Astrocyte (in vitro differentiated cells and primary cell): Measurements from ENCODE around the gene CAMK1D. TPM values are rescaled to one million over a fixed set of nuclear protein-coding genes. Genes with fewer than 3 reads are reported as not detected.
"Not testable (repeated sequence)": the region's sequence is repeated elsewhere in the genome, so short reads cannot be mapped to it uniquely, and the experiment has no call there.

Experiments used
- DNase-seq: peaks from one replicate; pipeline ENCODE4 v3.0.0-alpha.2; 2010; ENCODE audit warnings: low read depth
- FAIRE-seq: peaks from 2 replicates; lab custom pipeline; 2011; peaks lifted over from hg19 to GRCh38; lab: Jason Lieb, UNC
- H2AFZ ChIP-seq: 2 replicates; pipeline ENCODE4 v1.6.0; 2012; ENCODE audit warnings: low read depth, low read length, inconsistent platforms
- H3K27ac ChIP-seq: 2 replicates; pipeline ENCODE4 v1.5.1; 2011; ENCODE audit warnings: low read depth, low read length, inconsistent platforms
- H3K27me3 ChIP-seq: 2 replicates; pipeline ENCODE4 v1.6.0; 2011; ENCODE audit warnings: low read length, inconsistent platforms; ENCODE audit not compliant: insufficient read depth
- H3K36me3 ChIP-seq: 2 replicates; pipeline ENCODE4 v1.5.1; 2011; ENCODE audit warnings: low read length, inconsistent platforms; ENCODE audit not compliant: insufficient read depth
- H3K4me1 ChIP-seq: 2 replicates; pipeline ENCODE4 v1.5.1; 2011; ENCODE audit warnings: low read length, inconsistent platforms; ENCODE audit not compliant: insufficient read depth
- H3K4me2 ChIP-seq: 2 replicates; pipeline ENCODE4 v1.6.0; 2012; ENCODE audit warnings: low read length, inconsistent platforms
- H3K4me3 ChIP-seq: 2 replicates; pipeline ENCODE4 v1.5.1; 2011; ENCODE audit warnings: low read depth, mild to moderate bottlenecking, low read length, inconsistent platforms; ENCODE audit not compliant: insufficient read depth
- H3K79me2 ChIP-seq: 2 replicates; pipeline ENCODE4 v1.6.0; 2012; ENCODE audit warnings: mild to moderate bottlenecking, low read length, inconsistent platforms; ENCODE audit not compliant: insufficient read depth
- H3K9ac ChIP-seq: 2 replicates; pipeline ENCODE4 v1.6.0; 2012; ENCODE audit warnings: mild to moderate bottlenecking, low read length, inconsistent platforms
- H3K9me3 ChIP-seq: 2 replicates; pipeline ENCODE4 v1.5.1; 2012; ENCODE audit warnings: low read depth, mild to moderate bottlenecking, low read length, inconsistent platforms; ENCODE audit not compliant: insufficient read depth
- H4K20me1 ChIP-seq: 2 replicates; pipeline ENCODE4 v1.6.0; 2012; ENCODE audit warnings: low read length, inconsistent platforms; ENCODE audit not compliant: insufficient read depth
- H3K27ac Mint-ChIP-seq: one replicate; pipeline ENCODE4 v1.8.0; 2021; ENCODE audit warnings: mild to moderate bottlenecking, mixed read lengths; ENCODE audit not compliant: unreplicated experiment
- H3K27me3 Mint-ChIP-seq: one replicate; pipeline ENCODE4 v1.8.0; 2021; ENCODE audit warnings: low read depth, mixed read lengths; ENCODE audit not compliant: unreplicated experiment
- H3K36me3 Mint-ChIP-seq: one replicate; pipeline ENCODE4 v1.8.0; 2021; ENCODE audit warnings: low read depth, mixed read lengths; ENCODE audit not compliant: unreplicated experiment
- H3K4me1 Mint-ChIP-seq: one replicate; pipeline ENCODE4 v1.8.0; 2021; ENCODE audit warnings: low read depth, mixed read lengths; ENCODE audit not compliant: unreplicated experiment
- H3K4me3 Mint-ChIP-seq: one replicate; pipeline ENCODE4 v1.8.0; 2021; ENCODE audit warnings: mild to moderate bottlenecking, moderate library complexity, mixed read lengths; ENCODE audit not compliant: unreplicated experiment
- H3K9me3 Mint-ChIP-seq: one replicate; pipeline ENCODE4 v1.8.0; 2021; ENCODE audit warnings: mild to moderate bottlenecking, mixed read lengths; ENCODE audit not compliant: unreplicated experiment
- CTCF ChIP-seq: IDR thresholded peaks from 2 replicates; pipeline ENCODE4 v1.5.1; 2011; ENCODE audit warnings: low read depth, mild to moderate bottlenecking, inconsistent platforms, low read length, moderate library complexity; ENCODE audit not compliant: insufficient read depth
- EZH2 ChIP-seq: IDR thresholded peaks from 2 replicates; pipeline ENCODE4 v1.6.1; 2012; ENCODE audit warnings: mild to moderate bottlenecking, low read length, inconsistent platforms; ENCODE audit not compliant: insufficient read depth
- total RNA-seq: library from RNA; stranded (reverse); gene quantifications from 2 replicates; pipeline ENCODE4 v1.2.1, GENCODE V29; 2021

Gene CAMK1D
- total RNA-seq, 1 donor from 2014 or later: 23.6 TPM

- Mint-ChIP-seq H3K27ac (no peak overlapping the region), H3K27me3 (peaks cover 14% of the 10 kb centered on the region), H3K9me3 (peaks cover 3% of the 10 kb centered on the region), H3K4me1 (peaks cover 6% of the 10 kb centered on the region), H3K4me3 (peak overlapping the region; percentile 52), H3K36me3 (peaks cover 9% of the 10 kb centered on the region)
- TF ChIP-seq EZH2 (no peak), CTCF (no peak)
- Histone ChIP-seq H3K4me2 (no peak overlapping the region), H3K4me1 (no peaks in the 10 kb centered on the region), H3K27ac (no peak overlapping the region), H3K4me3 (no peak overlapping the region), H3K36me3 (no peaks in the 10 kb centered on the region), H4K20me1 (peaks cover 58% of the 10 kb centered on the region), H3K79me2 (peaks cover 38% of the 10 kb centered on the region), H3K27me3 (no peaks in the 10 kb centered on the region), H3K9me3 (no peaks in the 10 kb centered on the region), H2AFZ (no peak overlapping the region), H3K9ac (no peak overlapping the region)
- FAIRE-seq: no peak
- DNase-seq: no peak
Observed at GRCh38 chr10:12438919-12439692, 89.8 kb downstream of the CAMK1D start.

GRCh38 chr10:12439767-12440166 lies 90.4 kb downstream of the CAMK1D start:
- H3K4me1 ChIP-seq, H3K27me3 ChIP-seq, H3K4me2 ChIP-seq, H3K27ac ChIP-seq, H2AFZ ChIP-seq, H3K9ac ChIP-seq, H3K4me3 Mint-ChIP-seq, H3K36me3 ChIP-seq, H3K9me3 ChIP-seq, H3K4me3 ChIP-seq, H3K9me3 Mint-ChIP-seq, H3K27ac Mint-ChIP-seq, DNase-seq, FAIRE-seq, H3K4me1 Mint-ChIP-seq, H3K27me3 Mint-ChIP-seq: not testable (repeated sequence)
- Histone ChIP-seq H4K20me1 (peaks cover 52% of the 10 kb centered on the region), H3K79me2 (peaks cover 33% of the 10 kb centered on the region)
- H3K36me3 Mint-ChIP-seq: peaks cover 11% of the 10 kb centered on the region

GRCh38 chr10:12443026-12443425 lies 93.7 kb downstream of the CAMK1D start:
- Histone ChIP-seq H3K4me3 (no peak overlapping the region), H3K27ac (no peak overlapping the region), H3K4me1 (no peaks in the 10 kb centered on the region), H2AFZ (no peak overlapping the region), H3K4me2 (no peak overlapping the region), H3K9ac (no peak overlapping the region), H3K27me3 (no peaks in the 10 kb centered on the region), H3K9me3 (no peaks in the 10 kb centered on the region), H3K36me3 (no peaks in the 10 kb centered on the region), H3K79me2 (peaks cover 35% of the 10 kb centered on the region), H4K20me1 (peaks cover 23% of the 10 kb centered on the region)
- H3K4me1 Mint-ChIP-seq: peaks cover 28% of the 10 kb centered on the region
- H3K9me3 Mint-ChIP-seq: peaks cover 3% of the 10 kb centered on the region
- H3K4me3 Mint-ChIP-seq: no peak overlapping the region
- FAIRE-seq: no peak
- H3K27me3 Mint-ChIP-seq: no peaks in the 10 kb centered on the region
- TF ChIP-seq EZH2: no peak
- TF ChIP-seq CTCF: no peak
- no peak overlapping the region for H3K27ac Mint-ChIP-seq
- H3K36me3 Mint-ChIP-seq: peaks cover 4% of the 10 kb centered on the region
- no peak for DNase-seq
